Metanephros (tissue), 1 donor: ENCODE measurements around the gene CDC42BPB. TPM values are rescaled to one million over a fixed set of nuclear protein-coding genes. Genes with fewer than 3 reads are reported as not detected.

ENCODE experiments used
- total RNA-seq: library from RNA; depleted of rRNA; stranded (reverse); fragments of >200 nt; gene quantifications from one replicate; pipeline ENCODE4 v1.2.3, GENCODE V29; 2014

The CDC42BPB gene, protein sequence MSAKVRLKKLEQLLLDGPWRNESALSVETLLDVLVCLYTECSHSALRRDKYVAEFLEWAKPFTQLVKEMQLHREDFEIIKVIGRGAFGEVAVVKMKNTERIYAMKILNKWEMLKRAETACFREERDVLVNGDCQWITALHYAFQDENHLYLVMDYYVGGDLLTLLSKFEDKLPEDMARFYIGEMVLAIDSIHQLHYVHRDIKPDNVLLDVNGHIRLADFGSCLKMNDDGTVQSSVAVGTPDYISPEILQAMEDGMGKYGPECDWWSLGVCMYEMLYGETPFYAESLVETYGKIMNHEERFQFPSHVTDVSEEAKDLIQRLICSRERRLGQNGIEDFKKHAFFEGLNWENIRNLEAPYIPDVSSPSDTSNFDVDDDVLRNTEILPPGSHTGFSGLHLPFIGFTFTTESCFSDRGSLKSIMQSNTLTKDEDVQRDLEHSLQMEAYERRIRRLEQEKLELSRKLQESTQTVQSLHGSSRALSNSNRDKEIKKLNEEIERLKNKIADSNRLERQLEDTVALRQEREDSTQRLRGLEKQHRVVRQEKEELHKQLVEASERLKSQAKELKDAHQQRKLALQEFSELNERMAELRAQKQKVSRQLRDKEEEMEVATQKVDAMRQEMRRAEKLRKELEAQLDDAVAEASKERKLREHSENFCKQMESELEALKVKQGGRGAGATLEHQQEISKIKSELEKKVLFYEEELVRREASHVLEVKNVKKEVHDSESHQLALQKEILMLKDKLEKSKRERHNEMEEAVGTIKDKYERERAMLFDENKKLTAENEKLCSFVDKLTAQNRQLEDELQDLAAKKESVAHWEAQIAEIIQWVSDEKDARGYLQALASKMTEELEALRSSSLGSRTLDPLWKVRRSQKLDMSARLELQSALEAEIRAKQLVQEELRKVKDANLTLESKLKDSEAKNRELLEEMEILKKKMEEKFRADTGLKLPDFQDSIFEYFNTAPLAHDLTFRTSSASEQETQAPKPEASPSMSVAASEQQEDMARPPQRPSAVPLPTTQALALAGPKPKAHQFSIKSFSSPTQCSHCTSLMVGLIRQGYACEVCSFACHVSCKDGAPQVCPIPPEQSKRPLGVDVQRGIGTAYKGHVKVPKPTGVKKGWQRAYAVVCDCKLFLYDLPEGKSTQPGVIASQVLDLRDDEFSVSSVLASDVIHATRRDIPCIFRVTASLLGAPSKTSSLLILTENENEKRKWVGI (N-terminal part only)
- total RNA-seq, result 130 TPM

DNA sequence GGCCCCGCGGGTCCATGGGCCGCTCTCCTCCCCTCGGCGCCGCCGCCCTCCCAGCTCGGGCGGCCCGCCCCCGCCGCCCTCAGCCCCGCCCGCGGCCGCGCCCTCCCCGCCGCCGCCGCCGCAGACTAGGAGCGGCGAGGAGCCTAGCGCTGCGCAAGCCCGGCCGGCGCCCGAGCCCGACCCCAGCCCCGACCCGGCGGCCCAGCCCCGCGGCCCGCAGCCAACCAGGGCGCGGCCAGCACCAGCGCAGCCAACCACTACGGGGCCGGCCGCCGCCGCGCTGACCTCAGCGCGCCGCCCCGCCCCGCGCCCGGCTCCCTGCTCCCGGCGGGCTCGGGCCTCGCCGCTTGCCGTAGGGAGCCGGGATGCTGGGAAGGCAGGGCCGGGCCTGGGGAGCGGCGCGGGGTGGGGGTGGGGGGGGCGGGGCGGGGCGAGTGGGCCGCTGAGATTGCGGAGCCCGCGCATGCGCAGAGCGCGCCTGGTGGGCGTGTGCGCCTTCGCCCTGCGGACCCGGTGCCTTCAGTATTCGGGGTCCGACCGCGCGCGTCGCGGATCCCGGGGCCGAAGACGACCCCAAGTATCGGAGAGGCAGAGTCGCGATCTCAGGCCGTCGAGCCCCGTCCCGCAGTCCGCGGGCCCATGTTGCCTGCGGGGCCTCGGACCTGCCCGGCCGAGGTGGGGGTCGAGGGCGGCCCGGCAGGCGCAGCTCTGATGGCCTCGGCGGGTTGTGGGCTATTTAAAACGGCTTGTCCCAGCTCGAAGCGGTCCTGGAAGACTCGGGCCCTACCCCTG is at the start of gene CDC42BPB:
Gene CDC42BPB (minus strand): TSS at position 178 of the 792 bp plus-strand sequence. CDS start 376 bp downstream, outside the sequence.

DNA sequence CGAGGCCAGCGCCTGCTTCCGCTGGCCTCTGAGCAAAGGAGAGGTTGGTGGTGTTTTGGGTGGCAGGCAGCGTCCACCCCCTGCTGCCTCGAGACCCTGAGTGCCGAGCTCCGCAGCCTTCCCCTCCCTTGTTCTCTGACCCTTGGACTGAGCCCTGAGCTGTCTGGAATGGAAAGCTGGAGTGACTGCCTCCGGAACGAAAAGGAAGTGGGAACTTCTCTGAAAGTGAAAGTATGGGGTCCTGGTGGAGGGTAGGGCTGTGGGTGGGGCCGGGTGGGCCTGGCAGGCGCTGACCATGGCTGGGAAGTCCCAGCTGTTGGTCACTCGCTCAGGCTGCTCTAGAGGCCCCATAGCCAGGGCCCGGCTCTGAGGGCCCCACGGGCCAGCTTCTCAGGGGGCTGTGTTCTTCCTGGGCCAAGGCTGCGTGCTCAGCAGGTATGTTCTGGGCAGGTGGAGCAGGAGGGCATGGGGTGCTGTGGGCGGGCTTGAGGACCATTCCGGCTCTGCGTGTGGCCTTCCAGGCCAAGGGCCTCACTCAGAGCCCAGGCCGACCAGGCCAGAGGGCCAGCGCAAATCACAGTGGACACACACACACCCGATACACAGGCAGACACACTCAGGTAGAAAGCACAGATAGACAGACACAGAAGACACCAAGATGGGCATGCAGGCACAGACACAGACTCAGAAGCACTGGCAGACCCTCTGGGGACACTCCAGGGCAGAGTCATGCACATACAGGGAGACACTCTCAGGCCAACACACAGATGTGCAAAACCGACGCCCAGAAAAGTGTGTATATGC is 37.3 kb upstream of the CDC42BPB start, which contains the start of gene EXOC3L4:
Gene EXOC3L4 (plus strand): TSS at position 320 of the 804 bp plus-strand sequence. CDS start 5,495 bp downstream, outside the sequence.

DNA sequence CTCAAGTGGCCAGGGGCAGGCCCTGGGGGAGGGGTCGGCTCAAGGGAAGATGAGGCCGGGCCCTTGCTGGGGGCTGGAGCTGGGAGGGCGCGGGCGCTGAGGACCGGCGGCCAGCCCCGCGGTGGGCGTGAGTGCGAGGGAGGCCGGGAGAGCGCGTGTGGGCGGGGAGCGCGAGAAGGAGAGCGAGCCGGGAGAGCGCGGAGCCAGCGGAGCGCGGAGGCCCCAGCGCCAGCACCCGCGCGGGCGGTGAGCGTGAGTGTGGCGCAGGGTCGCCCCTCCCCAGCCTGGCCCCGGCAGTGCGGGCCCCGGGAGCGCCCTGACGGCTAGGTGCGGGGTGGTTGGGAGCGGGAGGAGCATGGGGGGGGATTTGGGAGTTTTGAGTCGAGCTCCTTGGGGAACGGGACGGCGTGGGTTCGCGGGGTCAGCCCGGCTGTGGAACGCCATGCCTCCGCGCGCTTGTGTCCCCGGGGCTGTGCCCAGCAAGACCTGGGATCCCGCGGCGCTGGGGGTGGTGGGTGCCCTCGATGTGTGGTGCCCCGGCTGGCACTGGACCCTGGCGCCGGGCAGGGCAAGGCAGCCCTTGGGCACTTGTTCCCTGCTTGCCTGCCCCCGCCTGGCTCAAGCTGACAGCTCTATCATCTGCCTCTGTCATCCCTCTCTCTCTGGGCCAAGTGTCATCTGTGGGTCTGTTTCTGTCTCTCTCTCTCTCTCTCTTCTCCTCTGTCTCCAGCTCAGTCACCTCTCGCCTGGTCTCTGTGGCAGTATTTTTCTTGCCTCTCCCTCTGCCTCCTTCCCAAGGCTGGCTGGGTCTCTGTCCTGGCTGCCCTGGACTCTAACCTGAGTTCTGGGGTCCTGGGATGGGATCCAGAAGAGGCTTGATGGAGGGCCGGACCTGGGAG is 26.9 kb upstream of the CDC42BPB start, which contains the start of gene LBHD2:
Gene LBHD2 (plus strand): TSS at position 190 of the 899 bp plus-strand sequence. CDS start 1,803 bp downstream, outside the sequence.

DNA sequence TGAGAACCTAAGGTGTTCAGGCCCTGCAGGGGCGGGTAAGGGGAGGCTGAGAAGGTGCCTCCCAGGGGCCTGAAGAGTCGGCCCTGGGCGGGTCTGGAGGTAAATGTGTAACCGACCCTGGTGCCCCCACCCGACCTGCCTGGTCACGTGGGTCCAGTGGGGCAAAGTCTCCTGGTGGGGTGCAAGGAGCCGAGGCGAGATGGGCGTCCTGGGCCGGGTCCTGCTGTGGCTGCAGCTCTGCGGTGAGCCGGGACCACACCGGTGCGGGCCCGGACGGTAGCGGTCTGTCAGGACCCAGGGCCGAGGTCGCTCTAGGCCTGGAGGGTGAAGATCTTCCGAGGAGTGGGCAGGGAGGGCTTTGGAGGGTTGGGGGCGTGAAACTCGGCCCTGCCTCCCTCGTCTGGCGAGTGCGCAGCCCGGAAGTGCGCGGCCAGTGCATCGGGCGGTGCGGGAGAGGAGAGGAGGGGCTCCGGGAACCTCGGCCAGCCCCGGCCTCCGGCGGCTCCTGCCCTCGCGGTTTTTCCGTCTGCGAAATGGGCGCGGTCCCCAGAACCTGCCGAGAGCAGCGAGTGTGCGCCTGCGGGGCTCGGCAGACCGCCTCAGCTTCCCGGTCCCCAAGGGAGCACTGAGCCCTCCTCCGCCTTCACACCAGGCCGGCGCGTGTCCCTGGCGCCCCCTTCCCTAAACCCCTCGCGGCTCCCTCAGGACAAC is 134.7 kb downstream of the CDC42BPB start, which contains the start of gene AMN:
Gene AMN (plus strand): TSS at position 174 of the 711 bp plus-strand sequence. CDS start 26 bp downstream, at position 200.

Other genes starting within 250 kb of the CDC42BPB start
- 33.7 TPM for gene AMN, start 134.9 kb downstream of the CDC42BPB start, total RNA-seq
- not detected for gene LBHD2, start 26.7 kb upstream of the CDC42BPB start, total RNA-seq
- gene EXOC3L4, start 37.2 kb upstream of the CDC42BPB start, total RNA-seq, result 6.6 TPM
- 49.8 TPM for gene TNFAIP2, start 65.9 kb upstream of the CDC42BPB start, total RNA-seq